HCT116 (cell line): Measurements from ENCODE around the gene ARHGEF39. TPM values are rescaled to one million over a fixed set of nuclear protein-coding genes. Genes with fewer than 3 reads are reported as not detected.

ENCODE experiments used
- ATAC-seq: fragments of 200-7000 bp; cut with Tn5 transposase; 2 replicates; pipeline ENCODE4 v1.9.1; 2020; ENCODE audit warnings: mild to moderate bottlenecking, moderate library complexity
- BruUV-seq: library from RNA; stranded (reverse); fragments of 400-500 nt; replicated peaks from 2 replicates; lab custom pipeline; 2021; lab: Mats Ljungman, UMichigan
- CTCF ChIA-PET: fragments of 300-600 bp; sonication (Branson Sonifier 250); formaldehyde crosslinking; loops from one replicate; lab custom pipeline; 2021; ENCODE audit warnings: antibody characterized with exemption; lab: Charles Lee
- POLR2A ChIA-PET: fragments of 300-600, 350-600 bp; sonication (Branson Sonifier 250); formaldehyde crosslinking; loops from one replicate; lab custom pipeline; 2021; ENCODE audit warnings: antibody characterized with exemption; lab: Charles Lee
- RAD21 ChIA-PET, 2 experiments: fragments of 300-600 bp; sonication (Branson Sonifier 250); formaldehyde crosslinking; loops; one replicate each; lab custom pipeline; 2023; ENCODE audit warnings: low total read pairs in 2 of 2; ENCODE audit not compliant: uncharacterized antibody in 2 of 2, unreplicated experiment in 2 of 2, low non-redundant PET in 1 of 2; lab: Charles Lee
- DNase-seq: peaks from one replicate; pipeline ENCODE4 v3.0.0-alpha.2; 2010; ENCODE audit warnings: low read depth, low spot score
- H2AFZ ChIP-seq: fragments of 200-600 bp; shearing (Covaris generic), sonication (generic); 2 replicates; pipeline ENCODE4 v1.6.1; 2017; ENCODE audit warnings: low read depth, mixed run types, mixed read lengths, antibody characterized with exemption, low read length; ENCODE audit not compliant: poor library complexity, severe bottlenecking
- H3K27ac ChIP-seq: 2 replicates; pipeline ENCODE4 v1.5.1; 2012; ENCODE audit warnings: low read depth, low read length
- H3K27me3 ChIP-seq: fragments of 200-600 bp; sonication (generic); 2 replicates; pipeline ENCODE4 v1.6.1; 2016; ENCODE audit warnings: mixed run types, low read length, mixed read lengths; ENCODE audit not compliant: insufficient read depth
- H3K36me3 ChIP-seq, 2 experiments: fragments of 200-500 bp in 1 of 2; fragments of 200-600 bp in 1 of 2; sonication (Bioruptor generic) in 1 of 2; sonication (generic) in 1 of 2; 2 replicates each; pipeline versions ENCODE4 v1.5.1 to v1.6.1; 2014 to 2016; ENCODE audit warnings: low read length in 2 of 2, inconsistent platforms in 1 of 2, mixed read lengths in 1 of 2, mixed run types in 1 of 2; ENCODE audit not compliant: insufficient read depth in 2 of 2, control insufficient read depth in 1 of 2
- H3K4me1 ChIP-seq, 2 experiments: fragments of 200-600 bp in 1 of 2; sonication (generic) in 1 of 2; 2 replicates each; pipeline versions ENCODE4 v1.5.1 to v1.6.1; 2012 to 2017; ENCODE audit warnings: low read length in 2 of 2, inconsistent platforms in 1 of 2, mild to moderate bottlenecking in 1 of 2, mixed read lengths in 1 of 2, mixed run types in 1 of 2, moderate library complexity in 1 of 2; ENCODE audit not compliant: insufficient read depth in 2 of 2, control insufficient read depth in 1 of 2
- H3K4me2 ChIP-seq: fragments of 200-600 bp; sonication (generic); 2 replicates; pipeline ENCODE4 v1.6.1; 2017; ENCODE audit warnings: mixed run types, low read length, mixed read lengths
- H3K4me3 ChIP-seq, 2 experiments: fragments of 200-600 bp in 1 of 2; sonication (generic) in 1 of 2; replicated peaks in 1 of 2; 2 replicates each; pipeline ENCODE4 v1.5.1; 2011 to 2016; ENCODE audit warnings: low read length in 2 of 2, control low read depth in 1 of 2, low read depth in 1 of 2, mild to moderate bottlenecking in 1 of 2, mixed read lengths in 1 of 2, mixed run types in 1 of 2
- H3K79me2 ChIP-seq: fragments of 200-600 bp; sonication (generic); 2 replicates; pipeline ENCODE4 v1.6.1; 2017; ENCODE audit warnings: mild to moderate bottlenecking, mixed run types, low read length, moderate library complexity, mixed read lengths; ENCODE audit not compliant: insufficient read depth
- H3K9ac ChIP-seq: fragments of 200-600 bp; sonication (generic); 2 replicates; pipeline ENCODE4 v1.6.1; 2016; ENCODE audit warnings: low read length, mixed read lengths
- H3K9me2 ChIP-seq: fragments of 200-600 bp; sonication (generic), shearing (Covaris generic); 2 replicates; pipeline ENCODE4 v1.6.1; 2017; ENCODE audit warnings: mixed run types, mild to moderate bottlenecking, moderate library complexity; ENCODE audit not compliant: insufficient read depth
- H3K9me3 ChIP-seq, 2 experiments: fragments of 200-500 bp in 1 of 2; fragments of 200-600 bp in 1 of 2; sonication (Bioruptor generic) in 1 of 2; sonication (generic) in 1 of 2; 2 replicates each; pipeline ENCODE4 v1.6.1; 2014 to 2017; ENCODE audit warnings: low read length in 2 of 2, mixed read lengths in 2 of 2, inconsistent platforms in 1 of 2, low read depth in 1 of 2, mild to moderate bottlenecking in 1 of 2, mixed run types in 1 of 2, moderate library complexity in 1 of 2; ENCODE audit not compliant: control insufficient read depth in 1 of 2, insufficient read depth in 1 of 2
- H4K20me1 ChIP-seq: fragments of 200-600 bp; sonication (generic), shearing (Covaris generic); 2 replicates; pipeline ENCODE4 v1.6.1; 2017; ENCODE audit warnings: mixed run types, mild to moderate bottlenecking, moderate library complexity; ENCODE audit not compliant: insufficient read depth
- CBX3 ChIP-seq: IDR thresholded peaks from 2 replicates; pipeline ENCODE4 v1.6.1; 2012; ENCODE audit warnings: low read depth
- EZH2phosphoT487 ChIP-seq: fragments of 200-600 bp; IDR thresholded peaks from 2 replicates; pipeline ENCODE4 v1.6.1; 2018; ENCODE audit warnings: antibody characterized with exemption, borderline replicate concordance
- FOSL1 ChIP-seq: IDR thresholded peaks from 2 replicates; pipeline ENCODE4 v1.6.1; 2012; ENCODE audit warnings: low read depth
- JUND ChIP-seq: IDR thresholded peaks from 2 replicates; pipeline ENCODE4 v1.6.1; 2012
- POLR2A ChIP-seq: IDR thresholded peaks from 2 replicates; pipeline ENCODE4 v1.7.0; 2011; ENCODE audit warnings: borderline replicate concordance; ENCODE audit not compliant: insufficient read depth, insufficient read length; ENCODE audit errors: extremely low read depth
- POLR2AphosphoS5 ChIP-seq: IDR thresholded peaks from 2 replicates; pipeline ENCODE4 v1.6.1; 2011; ENCODE audit warnings: mild to moderate bottlenecking, low read depth, low read length, moderate library complexity
- SIN3A ChIP-seq: IDR thresholded peaks from 2 replicates; pipeline ENCODE4 v1.6.1; 2012; ENCODE audit warnings: low read depth
- SP1 ChIP-seq: IDR thresholded peaks from 2 replicates; pipeline ENCODE4 v1.6.1; 2012; ENCODE audit warnings: low read depth
- SRF ChIP-seq: IDR thresholded peaks from 2 replicates; pipeline ENCODE4 v1.6.1; 2012; ENCODE audit warnings: low read depth
- YY1 ChIP-seq: IDR thresholded peaks from 2 replicates; pipeline ENCODE4 v1.6.1; 2011; ENCODE audit warnings: low read length, low read depth, moderate library complexity, mild to moderate bottlenecking; ENCODE audit not compliant: insufficient replicate concordance; ENCODE audit errors: extremely low read depth
- ZNF274 ChIP-seq: fragments of 200-500 bp; sonication (Bioruptor generic); IDR thresholded peaks from 2 replicates; pipeline ENCODE4 v1.6.1; 2014; ENCODE audit warnings: mild to moderate bottlenecking, low read depth, low read length, inconsistent platforms
- intact Hi-C: fragments of 100-400 bp; cut with micrococcal nuclease; formaldehyde crosslinking; loops from 2 replicates; pipeline ENCODE4 v1.10.0; 2022
- total RNA-seq: library from RNA; stranded (reverse); gene quantifications from one replicate; pipeline ENCODE4 v1.2.1, GENCODE V29; 2021; ENCODE audit not compliant: unreplicated experiment
- TF ChIP-seq, protein P1 (sequence below): IDR thresholded peaks from 2 replicates; pipeline ENCODE4 v1.6.1; 2011; ENCODE audit warnings: mild to moderate bottlenecking, low read length, moderate library complexity; ENCODE audit not compliant: insufficient replicate concordance; ENCODE audit errors: extremely low read depth
- TF ChIP-seq, protein P2 (sequence below): IDR thresholded peaks from 2 replicates; pipeline ENCODE4 v1.6.1; 2012

Gene ARHGEF39
- total RNA-seq, 1 experiment from 2014 or later: 29.8 TPM

DNA sequence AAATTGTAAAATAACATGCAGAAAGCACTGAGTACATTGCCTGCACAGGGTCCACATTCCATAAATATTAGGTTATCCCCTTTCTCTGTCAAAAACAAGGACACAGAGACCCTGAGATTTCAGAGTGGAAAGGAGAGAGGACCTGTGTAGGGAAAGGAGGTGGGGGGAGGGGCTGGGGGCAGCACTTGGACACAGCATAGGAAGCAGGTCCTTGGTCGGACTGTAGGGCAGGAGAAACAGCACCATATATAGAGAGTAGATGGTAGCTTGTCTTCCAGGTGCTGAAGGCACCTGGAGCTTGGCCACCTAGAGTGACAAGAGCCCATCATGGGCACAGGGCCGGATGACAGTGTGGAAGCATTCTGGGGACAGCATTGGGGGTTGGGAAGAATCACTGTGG is 22.3 kb upstream of the ARHGEF39 start:
- H3K27ac ChIP-seq: no peak overlapping the region

DNA sequence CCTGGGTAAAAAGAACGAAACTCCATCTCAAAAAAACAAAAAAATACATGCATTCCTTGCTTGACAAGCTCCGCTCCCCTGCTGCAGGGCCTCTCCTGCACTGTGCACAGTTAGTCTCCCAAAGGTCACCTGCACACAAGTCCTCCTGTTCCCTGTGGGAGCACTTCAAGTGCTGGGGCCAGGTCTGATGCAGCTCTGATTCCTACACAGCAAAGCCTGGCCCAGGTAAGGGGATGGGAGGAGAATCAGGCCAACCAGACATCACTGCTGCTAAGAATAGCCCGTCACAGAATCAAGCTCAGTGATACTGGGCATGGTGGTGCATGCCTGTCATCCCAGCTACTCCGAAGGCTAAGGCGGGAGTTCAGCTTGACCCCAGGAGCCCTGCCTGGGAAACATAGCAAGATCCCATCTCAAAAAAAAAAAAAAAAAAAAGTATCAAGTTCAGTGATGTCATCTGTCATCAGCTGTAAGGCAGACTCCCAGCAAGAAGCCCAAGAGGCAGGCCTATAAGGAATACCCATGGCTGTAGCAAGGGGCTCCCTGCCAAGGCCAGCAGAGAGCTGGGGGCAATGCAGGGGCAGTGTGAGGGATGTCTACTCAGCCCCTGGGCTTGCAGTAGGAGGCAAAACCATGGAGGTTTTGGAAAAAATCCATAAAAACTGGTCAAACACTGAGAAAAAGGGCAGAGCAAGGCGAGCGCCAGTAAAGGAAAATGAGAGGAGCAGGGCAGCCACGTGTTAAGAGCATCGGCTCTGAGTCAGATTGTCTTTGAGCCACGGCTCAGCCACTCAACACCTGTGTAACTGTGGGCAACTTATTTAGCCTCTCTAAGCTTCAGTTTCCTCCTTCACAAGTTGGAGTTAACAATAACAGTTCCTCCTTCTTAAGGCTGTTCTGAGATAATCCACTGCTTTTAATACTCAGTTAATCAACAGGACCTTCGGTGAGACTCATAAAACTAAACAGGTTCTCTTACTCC is 21.5 kb upstream of the ARHGEF39 start:
- no TSS peak for BruUV-seq
- H3K9ac ChIP-seq: no peak overlapping the region
- RAD21 ChIA-PET: no interaction called here
- CTCF ChIA-PET: interaction anchor here (2.3 kb wide), 1 partner anchor 10 kb away, joined by 15 read pairs; no protein-coding TSS in a partner anchor
- peaks cover 45 to 63% of the 10 kb centered on the region in 2 experiments; a peak in 3 of 4 replicates for H3K36me3 ChIP-seq
- H2AFZ ChIP-seq: no peak overlapping the region
- peaks cover 45% of the 10 kb centered on the region for H3K79me2 ChIP-seq
- no peak overlapping the region for H3K27ac ChIP-seq
- no peak overlapping the region for H3K4me3 ChIP-seq
- H3K9me2 ChIP-seq: no peaks in the 10 kb centered on the region
- ATAC-seq: no peak
- no peak overlapping the region for H3K4me2 ChIP-seq
- DNase-seq: no peak
- intact Hi-C loops: no loop called here
- peaks cover 16 to 28% of the 10 kb centered on the region in 2 experiments for H3K4me1 ChIP-seq
- H4K20me1 ChIP-seq: no peaks in the 10 kb centered on the region
- no peaks in the 10 kb centered on the region for H3K9me3 ChIP-seq
- POLR2A ChIA-PET: interaction anchor here (0.5 kb wide), 1 partner anchor 98 kb away, joined by 3 read pairs; no protein-coding TSS in a partner anchor
- no peaks in the 10 kb centered on the region for H3K27me3 ChIP-seq
- TF ChIP-seq JUND: no peak
- TF ChIP-seq, protein P1, sequence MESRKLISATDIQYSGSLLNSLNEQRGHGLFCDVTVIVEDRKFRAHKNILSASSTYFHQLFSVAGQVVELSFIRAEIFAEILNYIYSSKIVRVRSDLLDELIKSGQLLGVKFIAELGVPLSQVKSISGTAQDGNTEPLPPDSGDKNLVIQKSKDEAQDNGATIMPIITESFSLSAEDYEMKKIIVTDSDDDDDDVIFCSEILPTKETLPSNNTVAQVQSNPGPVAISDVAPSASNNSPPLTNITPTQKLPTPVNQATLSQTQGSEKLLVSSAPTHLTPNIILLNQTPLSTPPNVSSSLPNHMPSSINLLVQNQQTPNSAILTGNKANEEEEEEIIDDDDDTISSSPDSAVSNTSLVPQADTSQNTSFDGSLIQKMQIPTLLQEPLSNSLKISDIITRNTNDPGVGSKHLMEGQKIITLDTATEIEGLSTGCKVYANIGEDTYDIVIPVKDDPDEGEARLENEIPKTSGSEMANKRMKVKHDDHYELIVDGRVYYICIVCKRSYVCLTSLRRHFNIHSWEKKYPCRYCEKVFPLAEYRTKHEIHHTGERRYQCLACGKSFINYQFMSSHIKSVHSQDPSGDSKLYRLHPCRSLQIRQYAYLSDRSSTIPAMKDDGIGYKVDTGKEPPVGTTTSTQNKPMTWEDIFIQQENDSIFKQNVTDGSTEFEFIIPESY: no peak
- TF ChIP-seq SP1: no peak
- no peak for TF ChIP-seq CBX3
- TF ChIP-seq, protein P2, sequence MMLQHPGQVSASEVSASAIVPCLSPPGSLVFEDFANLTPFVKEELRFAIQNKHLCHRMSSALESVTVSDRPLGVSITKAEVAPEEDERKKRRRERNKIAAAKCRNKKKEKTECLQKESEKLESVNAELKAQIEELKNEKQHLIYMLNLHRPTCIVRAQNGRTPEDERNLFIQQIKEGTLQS: no peak
- no peak for TF ChIP-seq POLR2AphosphoS5
- no peak for TF ChIP-seq EZH2phosphoT487
- TF ChIP-seq ZNF274: no peak
- no peak for TF ChIP-seq FOSL1
- no peak for TF ChIP-seq SRF
- TF ChIP-seq YY1: no peak
- TF ChIP-seq SIN3A: no peak

More for the DNA sequence above, 22.3 kb upstream of the ARHGEF39 start:
- no TSS peak for BruUV-seq
- no peak for DNase-seq
- peaks cover 45 to 56% of the 10 kb centered on the region in 2 experiments; a peak in 3 of 4 replicates for H3K36me3 ChIP-seq
- intact Hi-C loops: no loop called here
- no peaks in the 10 kb centered on the region for H3K9me2 ChIP-seq
- no peak for ATAC-seq
- RAD21 ChIA-PET: no interaction called here
- no peaks in the 10 kb centered on the region for H3K9me3 ChIP-seq
- no peaks in the 10 kb centered on the region for H4K20me1 ChIP-seq
- H3K4me1 ChIP-seq: peaks cover 18 to 30% of the 10 kb centered on the region in 2 experiments
- no peaks in the 10 kb centered on the region for H3K27me3 ChIP-seq
- H3K4me2 ChIP-seq: 0 out of 2 replicates have a peak overlapping the region, but pooled peaks have one; percentile 90
- POLR2A ChIA-PET: interaction anchor here (0.5 to 4.2 kb wide), 2 partner anchors 7 to 99 kb away, joined by 3 to 15 read pairs; no protein-coding TSS in a partner anchor
- no peak overlapping the region for H3K4me3 ChIP-seq
- CTCF ChIA-PET: interaction anchor here (2.3 kb wide), 1 partner anchor 9 kb away, joined by 15 read pairs; no protein-coding TSS in a partner anchor
- no peak overlapping the region for H2AFZ ChIP-seq
- no peak overlapping the region for H3K9ac ChIP-seq
- peaks cover 45% of the 10 kb centered on the region for H3K79me2 ChIP-seq
- no peak for TF ChIP-seq ZNF274
- no peak for TF ChIP-seq POLR2AphosphoS5
- no peak for TF ChIP-seq POLR2A
- no peak for TF ChIP-seq CBX3
